ENCODE results near the gene BLTP3A. TPM values are rescaled to one million over a fixed set of nuclear protein-coding genes. Genes with fewer than 3 reads are reported as not detected.

Gene BLTP3A
- total and polyA plus RNA-seq, 2 of the 8 experiments (the other 6 are each of a cell fraction or from before 2014, with no cell fraction given) = 8.5 to 17.2 TPM

DNA sequence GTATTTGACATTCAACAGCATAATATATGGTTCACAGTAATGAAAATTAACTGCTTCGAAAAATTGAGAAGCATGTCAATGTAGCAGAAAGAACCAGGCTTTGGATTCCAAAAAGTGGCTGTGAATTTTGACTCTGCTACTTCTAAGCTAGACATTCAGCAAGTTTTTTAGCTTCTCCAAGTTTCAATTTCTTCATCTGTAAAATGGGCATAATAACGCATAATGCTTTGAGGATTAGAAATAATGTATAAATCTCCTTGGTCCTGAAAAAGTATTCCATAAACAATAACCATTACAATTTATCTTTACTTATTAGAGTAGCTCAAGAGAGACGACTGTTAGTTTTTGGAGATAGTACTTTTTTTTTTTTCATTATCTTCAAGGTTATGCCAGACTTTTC is 7.7 kb downstream of the BLTP3A start (continued):
- TF ChIP-seq KDM1A (IDR thresholded peaks at IDR 0.05; ENCODE audit: borderline replicate concordance, low read length) = no peak
- no peak for TF ChIP-seq SIX5 (IDR thresholded peaks at IDR 0.05; ENCODE audit: low read depth, low read length)
- TF ChIP-seq YY1 (IDR thresholded peaks at IDR 0.05; ENCODE audit: low read depth, low read length) = no peak
- no peak for TF ChIP-seq HDAC6 (IDR thresholded peaks at IDR 0.05; ENCODE audit: low read depth, low read length)
- TF ChIP-seq TAF7 (optimal IDR thresholded peaks at IDR 0.05; ENCODE audit: borderline replicate concordance, low read depth, low read length) = no peak

Data from H1 (cell line).